Measurements from ENCODE around the gene CLASP1. TPM values are rescaled to one million over a fixed set of nuclear protein-coding genes. Genes with fewer than 3 reads are reported as not detected.

The CLASP1 gene
- total and polyA plus RNA-seq, 2 of the 8 experiments (the other 6 are each of a cell fraction or from before 2014, with no cell fraction given): 7.3 to 53.9 TPM

- Histone ChIP-seq H3K27me3 (replicated peaks in 1 of 4; ENCODE audit: control insufficient read depth in 3 of 4, extremely low read depth in 1 of 4, insufficient read depth in 3 of 4, low read length in 3 of 4) (no peaks in the 10 kb centered on the region), H2AFZ (ENCODE audit: low read length) (no peak overlapping the region), H4K91ac (replicated peaks; ENCODE audit: insufficient read length, low read length) (no peak overlapping the region), H3K27ac (ENCODE audit: low read depth, low read length) (no peak overlapping the region), H3K23ac (ENCODE audit: insufficient read length) (no peak overlapping the region), H2AK5ac (ENCODE audit: low read depth, low read length) (no peak overlapping the region), H2BK5ac (ENCODE audit: low read depth, low read length) (no peak overlapping the region), H3K79me2 (ENCODE audit: control insufficient read depth in 1 of 2, insufficient read depth in 2 of 2, low read length in 2 of 2) (peaks cover 0 to 17% of the 10 kb centered on the region in 2 experiments; a peak in 2 of 4 replicates), H3K18ac (ENCODE audit: extremely low read depth, low read length) (no peak overlapping the region), H2BK120ac (replicated peaks; ENCODE audit: low read depth, low read length) (no peak overlapping the region), H3K79me1 (ENCODE audit: low read depth, low read length) (peaks cover 2% of the 10 kb centered on the region; the same call in 1 of the 2 replicates), H4K20me1 (replicated peaks in 1 of 2; ENCODE audit: control insufficient read depth in 1 of 2, insufficient read depth in 2 of 2, low read length in 2 of 2) (peaks cover 0 to 4% of the 10 kb centered on the region in 2 experiments), H2BK12ac (ENCODE audit: low read depth, low read length) (no peak overlapping the region), H3K4ac (replicated peaks; ENCODE audit: insufficient read length, low read depth, low read length) (no peak overlapping the region), H3K14ac (ENCODE audit: insufficient read length) (no peak overlapping the region), H3K4me3 (ENCODE audit: extremely low read depth in 1 of 4, insufficient read depth in 2 of 4, low read depth in 3 of 4, low read length in 4 of 4) (no peak overlapping the region), H3K9me3 (ENCODE audit: insufficient read depth in 2 of 2, low read depth in 1 of 2, low read length in 1 of 2) (no peaks in the 10 kb centered on the region), H3K23me2 (ENCODE audit: low read depth, low read length) (no peaks in the 10 kb centered on the region), H4K8ac (ENCODE audit: extremely low read depth, insufficient read depth, low read length) (peak overlapping the region; percentile 62; the same call in 1 of the 2 replicates), H3K9ac (replicated peaks in 1 of 4; ENCODE audit: extremely low read depth in 1 of 4, low read depth in 3 of 4, low read length in 3 of 4) (no peak overlapping the region), H3K4me1 (replicated peaks in 1 of 4; ENCODE audit: control insufficient read depth in 3 of 4, insufficient read depth in 4 of 4, low read length in 3 of 4) (peaks cover 0 to 8% (median 3%) of the 10 kb centered on the region in 4 experiments; a peak in 3 of 7 replicates), H3K4me2 (ENCODE audit: insufficient read depth in 1 of 2, low read depth in 2 of 2, low read length in 2 of 2) (no peak overlapping the region), H3K36me3 (ENCODE audit: control insufficient read depth in 2 of 4, insufficient read depth in 4 of 4, low read length in 3 of 4) (no peaks in the 10 kb centered on the region), H2BK15ac (ENCODE audit: low read length) (no peak overlapping the region), H4K5ac (ENCODE audit: insufficient read length, low read depth, low read length) (no peak overlapping the region), H3K56ac (replicated peaks; ENCODE audit: insufficient read length, low read depth, low read length) (no peak overlapping the region), H2BK20ac (ENCODE audit: low read length) (no peak overlapping the region)
- ChIA-PET POLR2A (ENCODE audit: partially characterized antibody) (interaction anchor here (0.8 to 1.1 kb wide), 2 partner anchors 46 kb away, joined by 3 to 4 read pairs; partner anchors contain the start of gene RNU4ATAC), CTCF (ENCODE audit: partially characterized antibody) (interaction anchor here (1.0 to 1.7 kb wide), 3 partner anchors 16 to 205 kb away, joined by 3 to 4 read pairs (median 3); partner anchors contain the start of gene RNU4ATAC)
- no peak for FAIRE-seq
- no peak for DNase-seq (ENCODE audit: low read depth in 1 of 2, low spot score in 2 of 2)
- TF ChIP-seq EZH2 (IDR thresholded peaks at IDR 0.05; ENCODE audit: low read depth, low read length, severe bottlenecking): no peak
- no peak for TF ChIP-seq BACH1 (IDR thresholded peaks at IDR 0.05; ENCODE audit: low read length)
- TF ChIP-seq SIN3A (conservative IDR thresholded peaks at IDR 0.05 in 1 of 2, IDR thresholded peaks at IDR 0.05 in 1 of 2; ENCODE audit: low read depth in 1 of 2, low read length in 2 of 2): no peak
- no peak for TF ChIP-seq CEBPB (IDR thresholded peaks at IDR 0.05; ENCODE audit: low read depth, low read length)
- TF ChIP-seq TBP (IDR thresholded peaks at IDR 0.05; ENCODE audit: low read depth, low read length): no peak
- TF ChIP-seq USF2 (IDR thresholded peaks at IDR 0.05; ENCODE audit: low read length): no peak
- TF ChIP-seq SUZ12 (IDR thresholded peaks at IDR 0.05; ENCODE audit: low read length): no peak
- TF ChIP-seq CHD2 (IDR thresholded peaks at IDR 0.05; ENCODE audit: low read length): no peak
- TF ChIP-seq HDAC6 (IDR thresholded peaks at IDR 0.05; ENCODE audit: low read depth, low read length): no peak
- no peak for TF ChIP-seq ASH2L (IDR thresholded peaks at IDR 0.05; ENCODE audit: low read length)
- TF ChIP-seq CTBP2 (IDR thresholded peaks at IDR 0.05; ENCODE audit: borderline replicate concordance, insufficient read depth, insufficient read length, low read length): no peak
These were observed 164.2 kb downstream of the CLASP1 start for GRCh38 chr2:121485039-121485438.

All from H1 (cell line).